DLD1 (cell line): Measurements from ENCODE around the gene SYNDIG1.

ENCODE experiments used
- in situ Hi-C: cut with HindIII; loops from 2 replicates; pipeline ENCODE4 v1.10.0; 2017; ENCODE audit warnings: low sequenced_read_pairs

Gene SYNDIG1

DNA sequence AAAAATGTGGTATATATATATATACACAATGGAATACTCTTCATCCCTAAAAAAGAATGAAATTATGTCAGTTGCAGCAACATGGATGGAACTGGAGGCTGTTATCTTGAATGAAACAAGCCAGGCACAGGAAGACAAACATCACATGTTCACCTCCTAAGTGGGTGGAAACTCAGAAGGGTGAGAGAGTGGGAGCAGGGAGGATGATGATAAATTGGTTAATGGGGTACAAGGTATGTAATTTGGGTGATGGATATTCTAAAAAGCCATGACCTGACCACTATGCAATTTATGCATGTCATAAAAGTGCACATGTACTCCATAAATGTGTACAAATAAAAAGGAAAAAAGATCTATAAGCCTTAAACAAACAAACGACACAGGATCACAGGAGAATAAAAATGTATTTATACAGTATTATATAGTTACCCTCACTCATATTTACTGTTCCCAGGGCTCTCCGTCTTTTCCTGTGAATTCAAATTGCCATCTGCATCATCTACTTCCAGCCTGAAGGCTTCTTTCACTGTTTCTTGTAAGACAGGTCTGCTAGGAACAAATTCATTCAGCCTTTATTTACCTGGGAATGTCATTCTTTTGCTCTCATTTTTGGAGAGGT is 89.8 kb downstream of the SYNDIG1 start:
- in situ Hi-C loops: no loop called here

DNA sequence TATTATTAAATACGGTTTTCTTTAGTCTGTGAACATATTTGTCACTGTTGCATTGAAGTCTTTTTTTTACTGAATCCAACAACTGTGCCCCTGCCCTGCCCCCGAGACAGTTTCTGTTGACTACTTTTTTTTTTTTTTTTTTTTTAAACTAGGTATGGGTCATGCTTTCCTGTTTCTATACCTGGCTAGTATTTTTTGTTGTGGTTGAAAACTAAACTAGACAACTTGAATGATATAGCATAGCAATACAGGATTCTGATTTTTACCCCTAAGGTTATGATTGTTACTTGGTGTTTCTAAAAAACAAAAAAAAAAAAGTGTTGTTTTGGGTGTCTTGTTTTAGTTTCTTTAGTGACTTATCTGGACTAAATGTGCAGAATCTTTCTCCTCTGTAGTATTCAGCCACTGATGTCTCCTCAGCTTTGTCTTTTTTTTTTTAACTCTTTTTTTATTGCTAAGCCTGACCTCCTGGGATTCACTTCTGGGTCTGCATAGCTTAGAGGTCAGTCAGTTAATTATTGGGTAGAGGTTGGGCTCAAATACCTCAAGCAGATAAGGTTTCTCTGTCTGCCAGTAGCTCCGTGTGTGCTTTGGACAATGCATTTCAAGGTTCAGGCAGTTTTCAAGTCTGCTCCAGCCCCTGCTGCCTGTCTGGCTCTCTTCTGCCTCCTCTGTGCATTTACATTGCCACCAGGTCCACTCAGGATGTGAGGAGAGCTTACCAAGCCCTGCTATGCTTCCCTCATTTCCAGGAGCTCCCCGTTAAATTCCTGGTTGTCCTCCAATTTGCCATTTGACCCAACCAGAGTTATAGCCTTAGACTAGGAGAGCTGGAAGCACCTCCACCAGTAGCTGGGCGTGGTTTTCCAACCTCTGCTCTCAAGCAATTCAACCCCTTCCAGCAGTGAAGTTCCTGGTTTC is 91.4 kb downstream of the SYNDIG1 start:
- in situ Hi-C loops: no loop called here

DNA sequence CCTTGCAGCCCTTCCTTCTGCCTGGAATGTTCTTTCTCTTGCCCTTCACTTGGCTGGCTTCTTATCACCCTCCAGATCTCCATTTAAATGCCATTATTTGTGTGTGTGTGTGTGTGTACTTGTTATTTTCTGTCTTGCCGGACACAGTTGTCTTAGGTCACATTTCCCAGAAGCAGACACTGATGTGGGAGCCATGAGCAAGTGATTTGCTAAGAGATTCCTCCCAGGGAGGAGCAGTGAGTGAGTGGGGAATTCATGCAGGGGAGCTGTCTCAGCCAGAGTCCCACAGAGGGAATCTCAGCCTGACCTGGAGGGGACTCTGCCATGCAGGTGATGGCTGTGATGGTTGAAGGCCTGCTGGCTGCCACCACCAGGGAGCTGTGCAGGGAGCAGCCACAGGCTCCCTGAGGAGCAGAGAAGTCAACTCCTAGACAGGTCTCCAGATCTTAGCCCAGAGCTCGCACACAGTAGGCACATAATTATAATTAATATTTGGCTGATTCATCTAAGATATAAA is 96.5 kb downstream of the SYNDIG1 start:
- in situ Hi-C loops: no loop called here

DNA sequence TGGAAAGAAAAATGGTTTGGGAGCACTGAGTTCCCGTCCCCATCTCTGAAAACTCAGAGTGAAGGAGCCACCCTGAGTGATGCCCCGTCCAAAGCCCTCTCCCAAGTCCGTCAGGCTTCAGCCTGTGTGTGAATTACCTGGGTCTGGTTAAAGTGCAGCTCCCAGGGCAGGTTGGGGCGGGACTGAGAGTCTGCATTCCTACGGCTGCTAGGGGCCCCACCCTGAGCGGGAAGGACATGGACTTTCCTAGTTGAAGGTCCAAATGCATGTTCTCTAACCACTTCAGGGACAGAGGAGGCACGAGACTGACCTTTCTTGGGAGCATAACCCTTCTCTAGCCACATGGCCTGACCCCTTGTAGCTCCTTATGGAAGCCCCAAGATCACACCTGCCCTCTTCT is 97.2 kb downstream of the SYNDIG1 start:
- in situ Hi-C loops: no loop called here

DNA sequence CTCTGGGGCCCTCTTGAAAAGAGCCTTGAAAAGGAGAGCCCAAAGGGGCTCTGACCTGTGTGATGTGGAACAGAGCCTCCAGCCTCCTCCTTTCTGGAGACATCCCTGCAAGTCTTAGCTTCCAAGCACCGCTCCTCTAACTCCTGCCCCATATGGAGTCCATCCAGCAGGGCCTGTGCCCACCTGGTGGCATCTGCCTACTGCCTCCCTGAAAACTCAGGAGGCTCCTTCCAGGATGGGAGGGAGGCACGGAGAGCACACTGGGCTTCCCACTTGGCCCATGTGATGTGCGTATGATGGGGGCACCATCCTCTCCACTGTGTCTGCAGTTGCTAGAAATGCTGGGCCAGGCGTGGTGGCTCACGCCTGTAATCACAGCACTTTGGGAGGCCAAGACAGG is 98.1 kb downstream of the SYNDIG1 start:
- in situ Hi-C loops: no loop called here

DNA sequence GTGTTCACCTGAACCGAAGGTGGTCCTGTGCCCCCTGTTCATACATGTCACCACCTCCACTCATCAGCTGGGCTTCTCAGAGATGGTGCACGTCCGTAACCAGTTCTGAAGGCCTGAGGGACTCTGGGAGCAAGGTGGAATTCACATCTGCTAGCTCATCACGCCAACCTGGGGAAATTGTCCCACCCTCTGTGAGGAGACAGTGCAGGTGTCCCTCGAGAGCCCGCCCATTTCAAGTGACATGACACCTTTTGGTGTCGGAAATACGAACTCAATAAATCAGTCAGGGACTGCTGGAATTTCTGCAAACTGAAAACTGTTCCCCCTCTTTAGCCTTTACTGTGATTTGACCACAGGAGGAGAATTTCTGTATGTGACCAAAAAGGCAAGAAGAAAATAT is 99.4 kb downstream of the SYNDIG1 start:
- in situ Hi-C loops: no loop called here

DNA sequence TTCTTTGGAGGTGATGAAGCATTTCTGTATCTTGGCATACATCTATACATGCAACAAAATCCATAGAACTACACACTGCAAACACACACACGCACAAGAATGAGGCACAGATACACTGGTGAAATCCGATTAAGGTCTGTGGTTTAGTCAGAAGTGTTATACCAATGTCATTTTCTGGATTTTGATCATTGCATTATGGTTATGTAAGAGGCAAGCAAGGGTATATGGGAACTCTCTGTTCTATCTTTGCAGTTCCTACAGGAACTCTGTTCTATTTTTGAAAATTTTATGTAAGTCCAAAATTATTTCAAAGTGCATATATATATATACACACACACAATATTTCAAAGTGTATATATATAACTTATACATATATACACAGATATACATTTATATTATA is 101.7 kb downstream of the SYNDIG1 start:
- in situ Hi-C loops: no loop called here

DNA sequence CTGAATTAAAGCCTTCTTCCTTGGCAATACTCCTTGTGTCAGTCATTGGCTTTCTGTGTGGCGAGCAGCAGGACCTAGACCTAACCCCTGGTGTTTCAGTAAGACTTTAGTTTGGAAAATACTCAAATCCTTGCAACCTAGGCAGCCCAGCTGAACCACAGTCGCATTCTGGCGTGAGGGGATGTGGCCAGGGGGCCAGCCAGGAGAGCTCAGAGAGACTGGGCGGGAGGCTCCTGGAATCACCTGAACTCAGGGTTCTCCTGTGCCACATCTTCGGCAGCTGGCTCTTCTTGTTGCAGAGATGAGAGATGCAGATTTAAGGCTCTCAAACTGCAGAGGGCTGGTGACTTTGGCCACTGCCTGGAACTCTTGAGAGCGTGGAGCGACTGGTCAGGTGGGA is 102.7 kb downstream of the SYNDIG1 start:
- in situ Hi-C loops: no loop called here

DNA sequence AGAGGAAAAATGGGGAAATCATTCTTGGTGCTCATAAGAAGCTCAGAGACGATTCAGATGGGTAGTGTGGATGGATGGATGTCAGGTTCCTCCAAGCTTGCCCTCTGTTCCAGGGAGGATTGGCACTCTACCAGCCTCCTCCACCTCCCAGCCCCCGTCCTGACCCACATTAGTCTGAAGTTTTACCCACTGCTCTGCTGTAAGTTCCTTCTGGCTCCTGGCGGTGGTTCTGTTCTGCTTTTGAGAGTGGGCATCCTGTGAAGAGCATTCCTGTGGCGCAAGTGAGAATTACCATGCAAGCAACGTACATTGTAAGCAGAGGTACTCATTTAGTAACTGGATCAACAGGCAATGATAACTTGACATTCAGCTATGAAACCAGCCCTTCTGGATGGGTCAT is 103.4 kb downstream of the SYNDIG1 start:
- in situ Hi-C loops: no loop called here

DNA sequence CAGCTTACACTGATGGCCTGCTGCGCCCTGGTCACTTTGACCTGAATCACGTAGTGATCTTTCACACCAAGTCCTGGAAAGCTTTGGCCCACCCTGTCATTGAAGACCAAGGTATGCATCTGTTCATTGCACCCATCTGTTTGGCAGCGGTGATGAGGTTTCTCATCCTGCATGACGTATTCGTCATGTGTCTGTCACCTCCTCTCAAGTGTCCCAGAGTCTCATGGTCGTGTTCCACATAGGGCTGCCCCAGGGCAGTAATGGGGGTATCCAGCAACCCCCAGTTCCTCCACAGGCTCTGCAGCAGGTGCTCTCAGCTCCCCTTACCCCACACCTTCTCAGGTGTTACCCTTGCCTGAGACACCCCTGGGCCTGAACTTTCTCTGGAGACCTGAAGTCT is 104.1 kb downstream of the SYNDIG1 start:
- in situ Hi-C loops: no loop called here

DNA sequence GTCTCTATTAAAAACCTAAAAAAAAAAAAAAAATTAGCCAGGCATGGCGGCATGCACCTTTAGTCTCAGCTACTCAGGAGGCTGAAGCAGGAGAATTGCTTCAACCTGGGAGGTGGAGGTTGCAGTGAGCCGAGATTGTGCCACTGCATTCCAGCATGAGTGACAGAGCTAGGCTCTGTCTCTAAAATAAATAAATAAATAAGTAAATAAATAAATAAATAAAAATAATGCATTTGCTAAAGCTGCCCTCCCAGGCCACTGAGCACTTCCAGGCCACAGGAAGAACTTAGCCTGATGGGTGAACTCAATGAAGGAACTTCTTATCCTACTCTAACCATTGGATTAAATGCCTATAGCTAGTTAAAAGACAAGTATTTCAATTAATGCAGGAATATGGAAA is 104.9 kb downstream of the SYNDIG1 start:
- in situ Hi-C loops: no loop called here

DNA sequence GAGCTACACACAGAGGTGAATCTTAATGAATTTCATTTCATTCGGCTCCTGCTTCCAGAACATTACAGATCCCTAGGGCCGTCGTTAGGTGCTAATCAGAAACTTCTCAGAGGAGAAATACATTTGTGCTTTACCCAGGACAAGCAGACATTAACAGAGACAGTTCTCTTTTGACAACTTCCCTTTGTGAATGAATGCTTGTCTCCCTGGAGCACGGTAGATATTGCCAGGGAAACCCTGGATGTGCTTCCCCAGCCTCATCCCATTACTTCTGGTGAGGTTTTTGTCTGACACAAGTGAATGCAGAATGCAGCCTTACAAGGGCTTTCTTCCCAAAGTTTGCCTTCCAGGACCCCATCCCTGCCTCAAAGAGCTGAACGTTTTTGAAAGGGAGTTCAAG is 105.4 kb downstream of the SYNDIG1 start:
- in situ Hi-C loops: no loop called here

DNA sequence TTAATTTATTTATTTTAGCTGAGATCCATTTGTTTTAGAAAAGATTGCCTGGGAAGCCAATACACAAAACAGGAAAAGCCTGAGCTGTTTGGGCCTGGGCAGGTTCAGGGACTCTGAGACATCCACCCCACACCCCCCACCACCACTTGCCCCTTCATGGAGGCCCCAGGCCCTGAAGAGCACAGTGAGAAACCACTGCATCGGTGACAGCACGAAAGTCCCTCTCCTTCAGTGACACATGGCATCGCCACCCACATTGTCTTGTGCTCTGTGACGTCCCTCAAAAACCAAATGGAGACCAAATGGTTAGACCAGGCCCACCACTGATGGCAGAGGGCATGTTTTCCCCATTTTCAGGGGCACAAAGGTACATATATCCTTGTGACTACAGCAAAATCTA is 106.4 kb downstream of the SYNDIG1 start:
- in situ Hi-C loops: no loop called here

DNA sequence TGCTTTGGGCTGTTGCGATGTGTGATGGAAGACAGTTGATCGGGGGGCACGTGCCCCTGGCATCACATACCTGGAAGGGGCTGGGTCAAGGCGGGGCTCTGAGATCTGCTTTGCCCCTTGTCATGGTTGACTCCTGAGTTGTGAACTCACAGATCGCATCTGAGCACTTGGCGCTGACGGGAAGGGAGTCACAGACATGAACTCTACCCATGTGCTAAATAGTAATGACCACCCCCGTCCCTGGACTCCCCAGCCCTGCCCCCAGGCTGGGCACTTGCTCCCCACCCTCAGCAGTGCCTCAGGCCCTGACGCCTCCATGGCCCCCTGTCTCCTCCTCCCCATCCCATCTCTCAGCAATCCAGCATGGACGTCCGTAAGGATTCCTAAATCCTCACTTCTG is 107.0 kb downstream of the SYNDIG1 start:
- in situ Hi-C loops: no loop called here

DNA sequence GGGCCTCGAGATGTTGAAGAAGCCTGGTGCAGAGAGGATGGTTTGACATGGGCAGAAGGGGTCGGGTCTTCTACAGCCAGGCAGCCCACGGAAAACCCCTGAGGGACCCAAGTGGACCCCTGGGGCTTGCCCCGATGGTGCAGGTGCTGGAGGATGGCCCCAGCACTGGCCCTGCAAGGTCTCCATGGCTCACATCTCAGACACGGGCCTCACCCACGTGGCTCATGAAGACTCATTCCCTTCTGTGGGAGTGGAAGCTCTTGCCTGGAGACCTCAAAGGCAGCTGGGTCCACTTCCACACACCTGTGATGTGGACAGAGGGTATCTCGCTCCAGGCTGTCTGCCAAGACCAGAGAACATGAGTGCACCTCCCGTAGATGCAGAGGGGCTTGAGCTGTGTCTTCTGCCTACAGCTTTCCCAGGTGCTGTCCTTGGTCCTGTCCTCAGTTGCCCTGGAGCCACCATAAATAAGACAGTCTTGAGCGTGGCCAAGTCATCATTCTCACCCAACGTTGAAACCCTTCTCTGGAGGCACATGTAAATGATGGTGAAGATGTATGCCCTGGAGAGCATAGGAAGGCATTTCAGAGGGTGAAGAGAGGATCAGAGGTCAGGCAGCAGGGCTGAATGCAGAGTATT is 108.0 kb downstream of the SYNDIG1 start:
- in situ Hi-C loops: no loop called here

DNA sequence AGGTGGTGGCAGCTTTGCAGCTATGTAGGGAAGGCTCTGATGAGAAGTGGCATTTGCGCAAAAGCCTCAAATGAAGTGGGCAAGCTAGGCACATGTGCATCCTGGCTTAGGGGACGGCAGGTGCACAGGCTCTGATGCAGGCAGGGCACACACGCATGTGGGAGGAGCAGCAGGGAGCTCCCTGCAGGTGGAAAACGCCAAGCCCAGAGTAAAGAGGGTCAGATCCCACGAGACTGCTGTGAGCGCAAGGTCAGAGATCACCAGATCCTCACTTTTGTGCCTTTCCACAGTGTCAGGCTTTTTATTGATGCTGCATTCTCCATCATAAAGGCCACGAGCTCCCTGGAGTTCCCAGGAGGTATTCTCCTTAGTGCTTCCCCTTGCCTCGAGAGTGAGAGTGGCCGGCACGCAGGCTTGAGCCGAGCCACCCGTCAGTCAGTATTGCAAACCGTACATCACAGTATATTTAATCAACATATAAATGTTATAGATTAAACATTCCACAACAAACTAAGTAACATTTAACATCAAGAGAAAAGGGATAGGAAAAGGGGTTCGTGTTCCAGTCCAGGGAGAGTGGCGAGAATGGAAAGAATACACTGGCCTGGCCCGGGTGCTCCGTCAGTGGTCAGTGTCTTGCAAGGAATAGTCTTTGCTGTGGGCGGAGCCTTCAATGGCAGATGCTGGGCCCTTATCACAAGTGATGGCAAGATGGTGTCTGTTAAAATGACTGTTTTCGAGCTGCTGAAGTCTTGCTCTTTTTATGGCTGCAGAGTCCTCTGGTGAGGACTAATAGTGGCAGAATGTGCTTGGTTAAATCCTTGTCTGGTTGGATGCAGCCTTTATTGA is 109.4 kb downstream of the SYNDIG1 start:
- in situ Hi-C loops: no loop called here

DNA sequence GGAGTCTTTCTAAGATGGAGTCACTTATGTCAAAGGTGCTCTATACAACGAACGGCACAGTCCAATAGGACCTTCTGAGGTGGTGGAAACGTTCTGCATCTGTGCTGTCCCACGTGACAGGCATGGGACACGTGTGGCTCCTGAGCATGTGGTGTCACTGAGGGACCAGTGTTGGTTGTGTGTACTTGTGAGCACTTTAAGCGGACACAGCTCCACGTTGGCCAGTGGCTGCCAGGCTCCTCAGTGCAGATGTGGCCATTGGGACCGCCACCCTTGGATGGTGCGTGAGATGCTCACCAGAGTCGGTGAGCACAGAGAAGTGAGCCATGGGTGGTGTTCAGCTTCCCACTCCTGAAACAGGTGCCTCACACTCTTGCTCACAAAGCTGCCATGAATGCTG is 110.0 kb downstream of the SYNDIG1 start:
- in situ Hi-C loops: no loop called here

DNA sequence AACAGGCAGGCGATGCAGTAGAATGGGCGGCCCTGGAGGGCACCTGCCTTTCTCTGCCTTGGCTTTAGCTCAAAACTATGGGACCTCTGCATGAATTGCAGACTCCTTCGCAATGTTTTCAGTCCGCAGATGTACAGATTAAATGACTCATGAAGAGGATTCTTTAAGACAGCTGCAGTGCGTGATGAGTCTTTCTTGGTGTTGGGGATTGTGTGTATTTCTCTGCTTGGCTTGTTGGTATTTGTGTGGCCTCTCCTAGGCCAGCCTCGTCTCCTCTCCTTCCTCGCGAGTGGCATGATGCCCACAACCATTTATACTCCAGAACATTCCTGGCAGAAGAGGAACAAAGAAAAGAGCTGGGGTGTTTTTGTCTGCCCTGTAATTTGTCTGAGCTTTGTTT is 110.6 kb downstream of the SYNDIG1 start:
- in situ Hi-C loops: no loop called here

DNA sequence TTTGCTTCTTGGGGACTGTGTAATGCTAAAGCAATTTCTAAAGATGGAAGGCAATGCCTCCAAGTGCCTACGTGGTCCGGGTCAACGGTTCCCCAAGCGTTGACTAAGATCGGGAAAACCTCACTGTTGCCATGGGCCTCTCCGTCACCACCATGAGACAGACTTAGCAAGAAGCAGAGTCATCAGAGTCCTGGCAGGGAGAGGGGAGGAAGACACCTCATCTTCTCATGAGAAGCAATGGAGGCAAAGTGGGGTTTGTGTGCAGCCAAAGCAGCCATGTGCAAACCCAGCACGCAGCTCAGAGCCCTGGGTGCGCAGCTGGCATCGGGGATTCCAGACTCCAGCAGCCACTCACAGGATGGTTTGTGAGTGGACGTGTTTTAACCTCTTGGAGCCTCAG is 111.4 kb downstream of the SYNDIG1 start:
- in situ Hi-C loops: no loop called here

DNA sequence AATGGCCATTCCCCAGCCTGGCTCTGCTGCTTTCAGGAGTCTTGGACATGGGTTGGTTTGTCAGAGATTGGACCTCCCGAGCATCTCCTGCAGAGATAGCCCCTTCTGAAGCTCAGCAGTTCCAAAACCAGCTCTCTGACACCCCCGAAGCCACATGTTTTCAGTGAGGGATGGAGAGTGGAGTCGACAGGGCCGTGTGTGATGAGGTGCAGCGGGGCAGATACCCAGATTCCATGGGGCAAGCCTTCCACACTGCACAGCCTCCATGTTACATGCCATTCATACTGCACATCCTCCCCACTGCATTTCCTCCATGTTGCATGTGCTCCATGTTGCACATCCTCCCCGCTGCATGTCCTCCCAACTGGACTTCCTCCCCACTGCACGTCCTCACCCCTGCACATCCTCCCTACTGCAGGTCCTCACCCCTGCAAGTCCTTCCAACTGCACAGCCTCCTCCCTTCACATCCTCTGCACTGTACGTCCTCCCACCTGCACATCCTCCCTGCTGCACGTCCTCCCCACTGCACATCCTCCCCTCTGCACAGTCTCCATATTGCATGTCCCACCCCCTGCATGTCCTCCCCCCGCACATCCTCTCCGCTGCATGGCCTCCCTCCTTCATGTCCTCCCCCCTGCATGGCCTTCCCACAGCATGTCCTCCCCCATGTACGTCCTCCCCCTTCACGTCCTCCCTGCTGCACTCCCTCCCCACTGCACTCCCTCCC is 112.2 kb downstream of the SYNDIG1 start:
- in situ Hi-C loops: no loop called here
